GM18519 (cell line): ENCODE data around the gene DYNLT2.
"Not testable (repeated sequence)": the region's sequence is repeated elsewhere in the genome, so short reads cannot be mapped to it uniquely, and the experiment has no call there.

Experiments used
- ATAC-seq: cut with Tn5 transposase; IDR thresholded peaks from one replicate; pipeline ENCODE4 v1.9.1; 2021; ENCODE audit warnings: mild to moderate bottlenecking, moderate library complexity; ENCODE audit not compliant: unreplicated experiment, low FRiP score

The DYNLT2 gene

DNA sequence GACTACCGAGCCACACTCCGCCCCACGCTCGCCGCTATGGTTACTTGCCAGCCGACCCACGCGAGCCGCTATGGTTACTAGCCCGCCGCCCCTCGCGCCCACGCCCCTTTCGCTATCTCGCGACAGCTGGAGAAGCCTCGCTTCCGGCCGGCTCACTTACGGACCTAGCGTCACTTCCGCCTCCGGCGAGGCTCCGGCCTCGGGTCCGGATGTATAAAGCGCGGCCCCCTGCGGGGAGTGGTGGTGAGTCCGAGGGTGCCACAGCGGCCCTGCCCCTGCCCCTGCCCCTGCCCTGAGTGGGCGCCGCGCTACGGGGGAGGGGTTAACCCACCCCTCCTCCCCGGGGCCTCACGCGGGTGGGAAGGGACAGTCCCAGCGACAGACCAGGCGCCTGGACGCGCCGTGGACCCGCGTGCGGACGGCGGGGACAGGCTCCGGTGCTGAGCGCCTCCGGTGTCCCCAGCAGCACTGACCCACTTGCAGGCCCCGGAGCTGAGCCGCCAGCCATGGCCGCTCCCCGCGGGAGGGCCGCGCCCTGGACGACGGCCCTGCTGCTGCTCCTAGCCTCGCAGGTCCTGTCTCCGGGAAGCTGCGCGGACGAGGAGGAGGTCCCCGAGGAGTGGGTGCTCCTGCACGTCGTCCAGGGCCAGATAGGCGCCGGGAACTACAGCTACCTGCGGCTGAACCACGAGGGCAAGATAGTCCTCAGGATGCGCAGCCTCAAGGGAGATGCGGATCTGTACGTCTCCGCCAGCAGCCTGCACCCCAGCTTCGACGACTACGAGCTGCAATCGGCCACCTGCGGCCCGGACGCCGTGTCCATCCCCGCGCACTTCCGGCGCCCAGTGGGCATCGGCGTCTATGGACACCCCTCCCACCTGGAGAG is 49.2 kb downstream of the DYNLT2 start, which contains the start of the genes C6orf120 and WDR27:
C6orf120 (plus strand) TSS at position 173 of the 886 bp plus-strand sequence; CDS start at position 507, 334 bp downstream.
WDR27 (minus strand) TSS at position 76 of the 886 bp plus-strand sequence. CDS start 13,024 bp downstream, outside the sequence.
- ATAC-seq: peak; percentile 96

DNA sequence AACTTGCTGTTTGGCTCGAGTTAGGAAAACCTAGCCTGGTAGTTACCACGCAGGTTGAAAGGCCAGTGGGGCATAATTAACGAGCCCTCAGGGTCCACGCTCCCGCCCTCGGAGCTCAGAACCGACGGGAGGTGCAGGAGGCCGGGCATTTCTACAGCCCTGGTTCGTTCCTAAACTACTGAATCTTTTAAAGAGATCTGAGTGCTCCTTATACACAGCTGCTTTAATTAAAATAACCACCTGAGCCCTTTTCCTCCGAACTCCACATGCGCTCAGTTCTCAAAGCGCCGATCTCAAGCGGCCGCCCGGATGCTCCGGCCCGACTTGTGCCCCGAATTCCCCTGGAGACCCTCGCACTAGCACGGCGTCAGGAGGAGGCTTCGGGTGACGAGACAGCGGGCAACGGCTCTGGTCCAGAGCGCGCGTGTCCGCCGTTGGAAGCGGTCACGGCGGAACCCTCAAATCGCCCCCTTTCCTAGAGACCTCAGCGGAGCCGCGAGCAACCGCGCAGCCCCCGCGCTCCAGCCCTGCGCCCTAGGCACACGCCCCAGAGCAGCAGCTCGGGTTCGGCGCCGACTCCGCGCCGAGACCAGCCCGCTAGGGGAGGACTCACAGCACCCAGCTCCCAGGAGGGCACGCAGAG is 49.9 kb downstream of the DYNLT2 start:
- no peak for ATAC-seq

DNA sequence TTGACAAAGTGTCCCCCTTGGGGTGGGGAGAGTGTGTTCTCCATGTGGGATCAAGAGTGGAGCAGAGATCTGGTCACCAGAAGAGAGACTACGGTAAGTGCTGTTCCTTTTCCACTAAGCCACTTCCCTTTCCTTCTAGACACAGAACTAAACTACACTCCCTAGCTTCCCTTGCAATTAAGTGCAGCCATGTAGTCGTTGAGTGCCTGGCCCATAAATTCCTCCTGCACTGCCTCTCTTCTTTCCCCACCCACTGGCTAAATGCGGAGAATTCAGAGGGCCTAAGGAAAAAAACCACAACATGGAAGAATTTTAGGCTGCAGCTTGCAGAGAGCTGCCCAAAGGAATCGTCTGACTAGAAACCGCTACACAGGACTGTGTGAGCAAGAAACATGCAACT is 51.1 kb downstream of the DYNLT2 start:
- ATAC-seq: no peak

DNA sequence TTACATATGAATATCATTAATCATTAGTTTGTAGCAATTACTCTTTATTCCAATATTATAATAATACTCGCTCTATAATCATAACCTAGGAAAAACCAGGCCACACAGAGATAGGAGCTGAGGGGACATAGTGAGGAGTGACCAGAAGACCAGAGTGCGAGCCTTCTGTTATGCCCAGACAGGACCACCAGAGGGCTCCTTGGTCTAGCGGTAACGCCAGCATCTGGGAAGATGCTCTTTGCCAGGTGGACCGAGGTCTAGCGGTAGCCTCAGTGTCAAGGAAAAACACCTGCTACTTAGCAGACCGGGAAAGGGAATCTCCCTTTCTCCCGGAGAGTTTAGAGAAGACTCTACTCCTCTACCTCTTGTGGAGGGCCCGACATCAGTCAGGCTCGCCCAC is 54.3 kb downstream of the DYNLT2 start:
- ATAC-seq: not testable (repeated sequence)

DNA sequence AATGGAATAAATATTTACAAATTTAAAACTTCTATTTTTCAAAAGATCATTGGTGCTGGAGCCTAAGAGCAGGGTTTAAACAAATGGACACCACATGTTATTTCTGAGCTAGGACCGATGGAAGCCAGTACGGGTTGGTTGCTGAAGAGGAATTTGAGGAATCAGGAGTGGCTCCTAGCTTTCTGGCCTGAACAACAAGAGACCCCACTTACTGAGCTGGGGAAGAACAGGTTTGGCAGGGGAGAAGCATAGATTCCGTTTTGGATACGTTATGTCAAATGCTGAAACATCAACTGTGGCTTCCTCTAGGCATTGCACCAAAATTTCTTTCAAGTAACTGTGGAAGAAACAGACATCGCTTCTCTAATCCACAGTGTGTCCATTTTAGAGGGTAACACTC is 56.2 kb downstream of the DYNLT2 start:
- ATAC-seq: no peak

DNA sequence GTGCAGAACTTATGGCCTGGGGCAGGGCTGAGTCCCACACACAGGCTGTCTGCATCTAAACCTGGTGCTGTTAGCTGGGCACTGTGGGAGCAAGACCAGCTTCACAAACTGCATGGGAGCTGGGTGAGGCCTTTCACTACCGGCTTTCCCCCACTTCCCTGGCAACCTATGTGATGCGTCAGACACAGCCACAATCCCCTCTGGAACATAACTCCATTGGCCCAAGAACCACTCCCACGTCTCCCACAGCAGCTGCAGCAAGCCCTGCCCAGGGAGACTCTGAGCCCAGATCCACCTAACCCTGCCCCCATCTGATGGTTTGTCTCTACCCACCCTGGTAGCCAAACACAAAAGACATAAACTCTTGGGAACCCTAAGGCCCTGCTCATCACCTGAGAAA is 58.9 kb downstream of the DYNLT2 start:
- ATAC-seq: no peak

DNA sequence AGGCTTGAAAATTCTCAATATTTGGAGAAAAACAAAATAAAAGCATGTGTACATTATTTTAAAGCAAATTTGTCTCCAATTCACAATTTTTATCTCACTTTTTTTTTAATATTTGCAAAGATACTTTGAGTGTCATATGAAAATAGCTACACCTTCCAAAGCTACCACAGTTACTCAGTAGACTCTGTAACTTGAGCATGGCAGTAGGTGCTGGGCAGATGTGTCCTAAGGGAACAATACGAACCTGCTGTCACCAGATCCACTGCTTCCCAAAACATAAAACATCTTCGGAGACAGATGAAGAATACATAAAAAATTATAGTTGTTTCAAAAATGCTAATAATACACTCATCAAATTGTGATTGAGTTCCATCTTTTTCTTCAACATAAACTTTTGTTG is 60.1 kb downstream of the DYNLT2 start:
- no peak for ATAC-seq
